Activated CD8-positive, alpha-beta memory T cell treated with anti-CD3 and anti-CD28 coated beads, Interleukin-2, amount 50 U/mL, for 1 hour (primary cell): ENCODE data around the gene PCYT2.
"Not testable (repeated sequence)": the region's sequence is repeated elsewhere in the genome, so short reads cannot be mapped to it uniquely, and the experiment has no call there.

Experiments
- DNase-seq: peaks from one replicate; pipeline ENCODE4 v3.0.0-alpha.2; 2020; ENCODE audit errors: extremely low read depth

The PCYT2 gene

GRCh38 chr17:81927653-81928543, 16.7 kb upstream of the PCYT2 start, which contains the start of gene MAFG:
TSS of gene MAFG (minus strand) at chr17:81927735. CDS start at chr17:81923185, 4,550 bp downstream.
- peak; percentile 69 for DNase-seq

GRCh38 chr17:81927152-81927652, 16.0 kb upstream of the PCYT2 start:
- no peak for DNase-seq

- DNase-seq: no peak
Observed at GRCh38 chr17:81926451-81927151, 15.4 kb upstream of the PCYT2 start.

- DNase-seq: no peak
Observed at GRCh38 chr17:81925860-81926450, 14.8 kb upstream of the PCYT2 start.

GRCh38 chr17:81924557-81925532, 13.6 kb upstream of the PCYT2 start:
- no peak for DNase-seq

GRCh38 chr17:81923302-81924260, 12.4 kb upstream of the PCYT2 start:
- DNase-seq: no peak

- DNase-seq: no peak
Observed at GRCh38 chr17:81922566-81923301, 11.5 kb upstream of the PCYT2 start.

GRCh38 chr17:81921996-81922565, 10.9 kb upstream of the PCYT2 start:
- DNase-seq: no peak

GRCh38 chr17:81921537-81921862, 10.3 kb upstream of the PCYT2 start:
- no peak for DNase-seq

GRCh38 chr17:81920612-81921536, 9.7 kb upstream of the PCYT2 start:
- no peak for DNase-seq

GRCh38 chr17:81918832-81919545, 7.8 kb upstream of the PCYT2 start:
- no peak for DNase-seq

- DNase-seq: not testable (repeated sequence)
Observed at GRCh38 chr17:81918333-81918669, 7.1 kb upstream of the PCYT2 start.

GRCh38 chr17:81917565-81918332, 6.5 kb upstream of the PCYT2 start, which contains the start of gene SIRT7:
TSS of gene SIRT7 (minus strand) at chr17:81918176. CDS start at chr17:81918131, 45 bp downstream.
- peak; percentile 43 for DNase-seq

- DNase-seq: no peak
Observed at GRCh38 chr17:81916234-81917001, 5.2 kb upstream of the PCYT2 start.

GRCh38 chr17:81915331-81915730, 4.1 kb upstream of the PCYT2 start:
- DNase-seq: no peak
